Activated B cell treated with CpG ODN at 0.5 μM for 24 hours (primary cell): ENCODE data around the gene NLRP7. TPM values are rescaled to one million over a fixed set of nuclear protein-coding genes. Genes with fewer than 3 reads are reported as not detected.
"Not testable (repeated sequence)": the region's sequence is repeated elsewhere in the genome, so short reads cannot be mapped to it uniquely, and the experiment has no call there.

ENCODE experiments used
- ATAC-seq: fragments of 200-7000 bp; cut with Tn5 transposase; one replicate; pipeline ENCODE4 v1.10.0; 2021; ENCODE audit warnings: low read depth, mild to moderate bottlenecking, moderate library complexity
- CTCF ChIA-PET: fragments of 350-600 bp; sonication (Branson Sonifier 250); formaldehyde crosslinking; loops from one replicate; lab custom pipeline; 2021; ENCODE audit warnings: antibody characterized with exemption; lab: Charles Lee
- POLR2A ChIA-PET: fragments of 350-600 bp; sonication (Branson Sonifier 250); formaldehyde crosslinking; loops from one replicate; lab custom pipeline; 2021; ENCODE audit warnings: antibody characterized with exemption; lab: Charles Lee
- DNase-seq: peaks from one replicate; pipeline ENCODE4 v3.0.0; 2022
- H3K27ac Mint-ChIP-seq: one replicate; pipeline ENCODE4 v1.8.0; 2020; ENCODE audit warnings: mixed read lengths
- H3K27me3 Mint-ChIP-seq: one replicate; pipeline ENCODE4 v1.8.0; 2021; ENCODE audit warnings: mixed read lengths
- H3K36me3 Mint-ChIP-seq: one replicate; pipeline ENCODE4 v1.8.0; 2021; ENCODE audit warnings: low read depth, mixed read lengths
- H3K4me1 Mint-ChIP-seq: one replicate; pipeline ENCODE4 v1.8.0; 2021; ENCODE audit warnings: mixed read lengths
- H3K4me3 Mint-ChIP-seq: one replicate; pipeline ENCODE4 v1.8.0; 2020; ENCODE audit warnings: mild to moderate bottlenecking, mixed read lengths
- H3K9me3 Mint-ChIP-seq: one replicate; pipeline ENCODE4 v1.8.0; 2020; ENCODE audit warnings: mixed read lengths
- intact Hi-C: fragments of 100-400 bp; cut with micrococcal nuclease; formaldehyde crosslinking; loops from one replicate; pipeline ENCODE4 v1.15.1; 2024
- total RNA-seq: library from RNA; stranded (reverse); gene quantifications from 2 replicates; pipeline ENCODE4 v1.2.3, GENCODE V29; 2022
- TF ChIP-seq, protein P1 (sequence below): fragments of 200-600 bp; IDR thresholded peaks from one replicate; pipeline ENCODE4 v1.8.0; 2022; ENCODE audit warnings: antibody characterized with exemption, mild to moderate bottlenecking

Gene NLRP7
- total RNA-seq, 1 donor from 2014 or later, result 0.33 TPM

DNA sequence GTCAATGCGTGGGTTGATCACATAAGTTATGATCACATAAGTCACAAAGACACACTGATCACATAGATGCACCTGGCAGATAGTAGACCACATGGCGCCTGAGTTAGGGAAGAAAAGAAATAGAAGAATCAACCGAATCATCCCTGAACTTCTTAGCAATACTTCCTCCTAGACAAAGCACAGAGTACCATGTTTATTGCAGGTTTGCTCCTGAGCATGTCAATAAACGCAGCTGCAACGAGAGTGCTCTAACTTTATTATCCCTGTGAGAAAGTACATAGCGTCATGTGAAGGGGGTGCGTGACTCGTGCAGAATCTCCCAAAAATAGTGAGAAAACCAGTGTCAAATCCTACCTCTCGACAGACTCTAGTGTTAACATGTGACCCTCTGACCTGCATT is 24.1 kb downstream of the NLRP7 start:
- no peak overlapping the region for H3K4me3 Mint-ChIP-seq
- peaks cover 1% of the 10 kb centered on the region for H3K36me3 Mint-ChIP-seq
- peaks cover 4% of the 10 kb centered on the region for H3K9me3 Mint-ChIP-seq
- CTCF ChIA-PET, result interaction anchor here (0.6 kb wide), 1 partner anchor 9 kb away, joined by 5 read pairs; no protein-coding TSS in a partner anchor
- H3K27ac Mint-ChIP-seq, result no peak overlapping the region
- DNase-seq, result no peak
- TF ChIP-seq, protein P1, sequence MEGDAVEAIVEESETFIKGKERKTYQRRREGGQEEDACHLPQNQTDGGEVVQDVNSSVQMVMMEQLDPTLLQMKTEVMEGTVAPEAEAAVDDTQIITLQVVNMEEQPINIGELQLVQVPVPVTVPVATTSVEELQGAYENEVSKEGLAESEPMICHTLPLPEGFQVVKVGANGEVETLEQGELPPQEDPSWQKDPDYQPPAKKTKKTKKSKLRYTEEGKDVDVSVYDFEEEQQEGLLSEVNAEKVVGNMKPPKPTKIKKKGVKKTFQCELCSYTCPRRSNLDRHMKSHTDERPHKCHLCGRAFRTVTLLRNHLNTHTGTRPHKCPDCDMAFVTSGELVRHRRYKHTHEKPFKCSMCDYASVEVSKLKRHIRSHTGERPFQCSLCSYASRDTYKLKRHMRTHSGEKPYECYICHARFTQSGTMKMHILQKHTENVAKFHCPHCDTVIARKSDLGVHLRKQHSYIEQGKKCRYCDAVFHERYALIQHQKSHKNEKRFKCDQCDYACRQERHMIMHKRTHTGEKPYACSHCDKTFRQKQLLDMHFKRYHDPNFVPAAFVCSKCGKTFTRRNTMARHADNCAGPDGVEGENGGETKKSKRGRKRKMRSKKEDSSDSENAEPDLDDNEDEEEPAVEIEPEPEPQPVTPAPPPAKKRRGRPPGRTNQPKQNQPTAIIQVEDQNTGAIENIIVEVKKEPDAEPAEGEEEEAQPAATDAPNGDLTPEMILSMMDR, result no peak
- no peaks in the 10 kb centered on the region for H3K4me1 Mint-ChIP-seq
- ATAC-seq, result no peak
- H3K27me3 Mint-ChIP-seq, result peaks cover 10% of the 10 kb centered on the region
- intact Hi-C loops, result no loop called here
- POLR2A ChIA-PET, result no interaction called here

GRCh38 chr19:54921082-54921481 is 26.2 kb downstream of the NLRP7 start:
- H3K9me3 Mint-ChIP-seq, result peaks cover 1% of the 10 kb centered on the region
- no peak for DNase-seq
- intact Hi-C loops, result no loop called here
- H3K4me3 Mint-ChIP-seq, result no peak overlapping the region
- CTCF ChIA-PET, result interaction anchor here (1.5 kb wide), 1 partner anchor 37 kb away, joined by 3 read pairs; no protein-coding TSS in a partner anchor
- no peak overlapping the region for H3K27ac Mint-ChIP-seq
- H3K4me1 Mint-ChIP-seq, result peaks cover 3% of the 10 kb centered on the region
- H3K36me3 Mint-ChIP-seq, result peaks cover 1% of the 10 kb centered on the region
- no peak for ATAC-seq
- H3K27me3 Mint-ChIP-seq, result peaks cover 14% of the 10 kb centered on the region
- TF ChIP-seq, protein P1, result no peak
- POLR2A ChIA-PET, result interaction anchor here (0.9 kb wide), 1 partner anchor 16 kb away, joined by 3 read pairs; no protein-coding TSS in a partner anchor

DNA sequence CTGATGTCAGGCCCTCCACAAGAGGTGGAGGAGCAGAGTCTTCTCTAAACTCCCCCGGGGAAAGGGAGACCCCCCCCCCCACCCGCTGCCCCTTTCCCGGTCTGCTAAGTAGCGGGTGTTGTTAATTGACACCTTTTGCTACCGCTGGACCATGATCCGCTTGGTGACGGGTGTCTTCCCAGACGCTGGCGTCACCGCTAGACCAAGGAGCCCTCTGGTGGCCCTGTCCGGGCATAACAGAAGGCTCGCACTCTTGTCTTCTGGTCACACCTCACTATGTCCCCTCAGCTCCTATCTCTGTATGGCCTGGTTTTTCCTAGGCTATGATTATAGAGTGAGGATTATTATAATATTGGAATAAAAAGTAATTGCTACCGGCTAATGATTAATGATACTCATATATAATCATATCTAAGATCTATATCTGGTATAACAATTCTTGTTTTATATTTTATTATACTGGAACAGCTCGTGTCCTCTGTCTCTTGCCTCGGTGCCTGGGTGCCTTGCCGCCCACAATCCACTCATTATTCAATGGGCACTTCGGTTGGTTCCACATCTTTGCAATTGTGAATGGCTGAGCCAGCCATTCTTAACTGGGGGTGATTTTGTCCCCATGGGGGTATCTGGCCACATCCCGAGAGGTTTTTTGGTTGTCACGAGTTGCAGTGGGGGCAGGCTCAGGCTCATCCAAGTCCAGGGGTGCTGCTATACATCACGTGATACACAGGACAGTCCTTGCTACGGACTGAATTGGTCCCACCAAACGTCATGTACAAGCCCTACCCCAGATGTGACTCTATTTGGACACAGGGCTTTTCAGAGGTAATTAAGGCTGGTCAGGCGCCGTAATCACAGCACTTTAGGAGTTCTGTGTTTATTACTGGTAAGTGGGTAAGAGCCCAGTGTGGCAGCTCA is 27.4 kb downstream of the NLRP7 start:
- not testable (repeated sequence) for H3K4me3 Mint-ChIP-seq, ATAC-seq, H3K9me3 Mint-ChIP-seq, H3K27ac Mint-ChIP-seq, H3K36me3 Mint-ChIP-seq, H3K4me1 Mint-ChIP-seq, DNase-seq
- CTCF ChIA-PET, result interaction anchor here (1.5 kb wide), 1 partner anchor 39 kb away, joined by 3 read pairs; no protein-coding TSS in a partner anchor
- H3K27me3 Mint-ChIP-seq, result peaks cover 16% of the 10 kb centered on the region
- intact Hi-C loops, result loop anchor here (1.0 to 2.0 kb wide), 2 partner anchors 267 to 442 kb away; no protein-coding TSS in a partner anchor
- POLR2A ChIA-PET, result interaction anchor here (0.9 kb wide), 1 partner anchor 17 kb away, joined by 3 read pairs; no protein-coding TSS in a partner anchor

DNA sequence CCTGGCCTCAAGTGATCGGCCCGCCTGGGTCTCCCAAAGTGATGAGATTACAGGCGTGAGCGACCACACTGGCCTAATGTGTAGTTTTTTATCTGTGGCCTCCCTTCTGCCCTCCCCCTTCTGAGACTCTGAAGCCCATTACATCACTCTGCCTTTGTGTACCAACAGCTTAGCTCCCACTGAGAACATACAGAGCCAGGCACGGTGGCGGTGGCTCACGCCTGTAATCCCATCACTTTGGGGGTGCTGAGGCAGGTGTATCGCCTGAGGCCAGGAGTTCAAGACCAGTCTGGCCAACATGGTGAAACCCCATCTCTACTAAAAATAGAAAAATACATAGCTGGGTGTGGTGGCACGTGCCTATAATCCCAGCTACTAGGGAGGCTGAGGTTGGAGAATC is 28.8 kb downstream of the NLRP7 start:
- ChIA-PET POLR2A (no interaction called here), CTCF (no interaction called here)
- peaks cover 3% of the 10 kb centered on the region for H3K4me1 Mint-ChIP-seq
- H3K9me3 Mint-ChIP-seq, result no peaks in the 10 kb centered on the region
- DNase-seq, result no peak
- H3K4me3 Mint-ChIP-seq, result no peak overlapping the region
- TF ChIP-seq, protein P1, result no peak
- no peak overlapping the region for H3K27ac Mint-ChIP-seq
- H3K36me3 Mint-ChIP-seq, result no peaks in the 10 kb centered on the region
- ATAC-seq, result no peak
- peaks cover 16% of the 10 kb centered on the region for H3K27me3 Mint-ChIP-seq
- intact Hi-C loops, result loop anchor here (2.0 kb wide), 1 partner anchor 266 kb away; no protein-coding TSS in a partner anchor

- intact Hi-C loops, result no loop called here
- TF ChIP-seq, protein P1, result no peak
- peaks cover 3% of the 10 kb centered on the region for H3K4me1 Mint-ChIP-seq
- ChIA-PET POLR2A (no interaction called here), CTCF (no interaction called here)
- no peak overlapping the region for H3K27ac Mint-ChIP-seq
- no peak for ATAC-seq
- no peak overlapping the region for H3K4me3 Mint-ChIP-seq
- DNase-seq, result no peak
- no peaks in the 10 kb centered on the region for H3K9me3 Mint-ChIP-seq
- no peaks in the 10 kb centered on the region for H3K36me3 Mint-ChIP-seq
- peaks cover 14% of the 10 kb centered on the region for H3K27me3 Mint-ChIP-seq
These were observed 30.5 kb downstream of the NLRP7 start for GRCh38 chr19:54916822-54917221.

GRCh38 chr19:54907899-54908298 is 39.4 kb downstream of the NLRP7 start:
- POLR2A ChIA-PET, result interaction anchor here (0.6 kb wide), 1 partner anchor 90 kb away, joined by 4 read pairs; no protein-coding TSS in a partner anchor
- intact Hi-C loops, ATAC-seq, H3K4me3 Mint-ChIP-seq, H3K36me3 Mint-ChIP-seq, H3K27ac Mint-ChIP-seq, H3K9me3 Mint-ChIP-seq, CTCF ChIA-PET, DNase-seq, H3K4me1 Mint-ChIP-seq: not testable (repeated sequence)
- peaks cover 11% of the 10 kb centered on the region for H3K27me3 Mint-ChIP-seq
